GM12801 (cell line): Measurements from ENCODE around the gene ELFN1.

Experiments
- TF ChIP-seq, protein P1 (sequence below): IDR thresholded peaks from one replicate; pipeline ENCODE4 v1.5.1; 2011; ENCODE audit warnings: control low read depth; ENCODE audit not compliant: insufficient read length; ENCODE audit errors: extremely low read depth

Gene ELFN1

DNA sequence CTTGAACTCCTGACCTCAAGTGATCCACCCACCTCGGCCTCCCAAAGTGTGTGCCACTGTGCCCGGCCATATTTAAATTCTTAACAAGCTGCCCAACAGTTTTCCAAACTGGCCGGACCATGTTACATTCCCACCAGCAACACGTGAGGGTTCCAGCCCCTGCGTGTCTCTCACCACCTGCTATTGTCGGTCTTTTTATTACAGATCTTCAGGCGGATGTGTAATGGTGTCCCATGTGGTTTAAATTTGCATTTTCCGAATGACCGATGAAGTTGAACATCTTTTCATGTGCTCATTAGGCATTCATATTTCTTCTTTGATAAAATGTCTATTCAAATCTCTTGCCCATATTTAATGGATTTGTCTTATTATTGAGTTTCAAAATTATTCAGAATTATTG lies 11.5 kb downstream of the ELFN1 start:
- TF ChIP-seq, protein P1, sequence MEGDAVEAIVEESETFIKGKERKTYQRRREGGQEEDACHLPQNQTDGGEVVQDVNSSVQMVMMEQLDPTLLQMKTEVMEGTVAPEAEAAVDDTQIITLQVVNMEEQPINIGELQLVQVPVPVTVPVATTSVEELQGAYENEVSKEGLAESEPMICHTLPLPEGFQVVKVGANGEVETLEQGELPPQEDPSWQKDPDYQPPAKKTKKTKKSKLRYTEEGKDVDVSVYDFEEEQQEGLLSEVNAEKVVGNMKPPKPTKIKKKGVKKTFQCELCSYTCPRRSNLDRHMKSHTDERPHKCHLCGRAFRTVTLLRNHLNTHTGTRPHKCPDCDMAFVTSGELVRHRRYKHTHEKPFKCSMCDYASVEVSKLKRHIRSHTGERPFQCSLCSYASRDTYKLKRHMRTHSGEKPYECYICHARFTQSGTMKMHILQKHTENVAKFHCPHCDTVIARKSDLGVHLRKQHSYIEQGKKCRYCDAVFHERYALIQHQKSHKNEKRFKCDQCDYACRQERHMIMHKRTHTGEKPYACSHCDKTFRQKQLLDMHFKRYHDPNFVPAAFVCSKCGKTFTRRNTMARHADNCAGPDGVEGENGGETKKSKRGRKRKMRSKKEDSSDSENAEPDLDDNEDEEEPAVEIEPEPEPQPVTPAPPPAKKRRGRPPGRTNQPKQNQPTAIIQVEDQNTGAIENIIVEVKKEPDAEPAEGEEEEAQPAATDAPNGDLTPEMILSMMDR: no peak

DNA sequence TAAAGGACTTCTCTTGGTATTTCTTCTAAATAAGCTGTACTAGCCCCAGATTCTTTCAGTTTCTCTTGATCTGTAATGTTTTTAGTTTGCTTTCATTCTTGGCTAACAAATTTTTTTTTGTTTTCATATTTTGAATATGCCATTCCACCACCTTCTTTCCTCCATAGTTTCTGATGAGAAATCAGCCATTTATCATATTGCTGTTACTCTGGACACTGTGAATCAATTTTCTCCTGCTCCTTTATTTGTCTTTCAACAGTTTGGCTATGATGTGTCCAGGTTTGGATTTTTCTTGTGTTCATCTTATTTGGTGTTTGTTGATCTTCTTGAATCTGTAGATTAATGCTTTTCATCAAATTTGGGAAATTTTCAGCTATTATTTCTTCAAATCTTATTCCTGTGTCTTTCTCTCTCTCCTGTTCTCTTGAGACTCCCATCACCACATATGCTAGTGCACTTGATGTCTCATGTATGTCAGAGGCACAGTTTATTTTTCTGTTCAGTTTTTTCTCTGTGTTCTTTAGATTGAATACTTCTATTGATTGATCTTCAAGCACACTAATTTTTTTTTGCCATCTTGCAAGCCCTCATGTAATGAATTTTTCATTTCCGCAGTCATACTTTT lies 15.0 kb downstream of the ELFN1 start:
- TF ChIP-seq, protein P1: no peak

DNA sequence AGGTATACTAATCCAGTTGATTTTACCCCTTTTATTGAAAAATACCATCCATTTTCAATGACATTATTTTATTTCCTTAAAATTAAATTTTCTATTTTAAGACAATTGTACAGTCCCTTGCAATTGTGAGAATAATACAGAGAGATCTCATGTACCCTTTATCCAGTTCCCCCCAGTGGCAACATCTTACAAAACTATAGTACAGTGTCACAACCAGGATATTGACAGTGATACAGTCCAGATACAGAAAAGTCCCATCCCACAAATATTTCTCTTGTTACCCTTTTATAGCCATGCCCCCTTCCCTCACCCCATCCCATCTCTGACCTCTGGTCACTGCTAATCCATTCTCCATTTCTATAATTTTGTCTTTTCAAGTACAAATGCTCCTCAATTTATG lies 18.5 kb downstream of the ELFN1 start:
- TF ChIP-seq, protein P1: no peak

DNA sequence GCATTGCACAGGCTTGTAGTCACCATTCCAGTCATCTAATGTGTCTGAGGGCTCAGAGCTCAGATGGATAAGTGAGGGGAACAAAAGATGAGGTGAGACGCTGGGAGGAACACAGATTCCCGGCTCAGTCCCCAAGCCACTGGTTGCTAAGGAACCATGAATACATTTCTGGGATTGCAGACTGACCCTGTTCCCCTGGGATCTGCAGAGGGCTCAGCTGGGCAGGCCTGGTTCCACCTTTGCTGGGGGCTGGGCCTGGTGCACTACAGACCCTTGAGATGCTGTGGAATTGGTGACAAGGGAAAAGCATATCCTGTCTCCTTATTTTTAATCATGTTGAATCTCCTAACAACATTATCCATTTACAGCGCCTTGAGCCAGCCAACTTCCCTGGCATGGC lies 19.2 kb downstream of the ELFN1 start:
- TF ChIP-seq, protein P1: no peak

DNA sequence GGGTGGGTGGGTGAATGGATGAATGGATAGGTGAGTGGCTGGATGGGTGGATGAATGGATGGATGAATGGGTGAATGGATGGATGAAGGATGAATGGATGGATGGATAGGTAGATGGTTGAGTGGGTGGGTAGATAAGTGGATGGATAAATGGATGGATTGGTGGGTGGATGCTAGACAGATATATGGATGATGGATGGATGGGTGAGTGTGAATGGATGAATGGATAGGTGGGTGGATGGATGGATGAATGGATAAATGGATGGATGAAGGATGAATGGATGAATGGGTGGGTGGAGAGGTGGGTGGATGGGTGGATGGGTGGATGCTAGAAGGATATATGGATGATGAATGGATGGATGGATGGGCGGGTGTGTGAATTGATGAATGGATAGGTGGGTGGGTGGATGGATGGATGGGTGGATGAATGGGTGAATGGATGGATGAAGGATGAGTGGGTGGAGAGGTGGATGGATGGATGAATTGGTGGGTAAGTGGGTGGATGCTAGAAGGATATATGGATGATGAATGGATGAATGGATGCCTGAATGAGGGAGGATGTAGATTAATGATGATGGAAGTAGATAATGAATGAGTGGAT lies 20.4 kb downstream of the ELFN1 start:
- TF ChIP-seq, protein P1: no peak

DNA sequence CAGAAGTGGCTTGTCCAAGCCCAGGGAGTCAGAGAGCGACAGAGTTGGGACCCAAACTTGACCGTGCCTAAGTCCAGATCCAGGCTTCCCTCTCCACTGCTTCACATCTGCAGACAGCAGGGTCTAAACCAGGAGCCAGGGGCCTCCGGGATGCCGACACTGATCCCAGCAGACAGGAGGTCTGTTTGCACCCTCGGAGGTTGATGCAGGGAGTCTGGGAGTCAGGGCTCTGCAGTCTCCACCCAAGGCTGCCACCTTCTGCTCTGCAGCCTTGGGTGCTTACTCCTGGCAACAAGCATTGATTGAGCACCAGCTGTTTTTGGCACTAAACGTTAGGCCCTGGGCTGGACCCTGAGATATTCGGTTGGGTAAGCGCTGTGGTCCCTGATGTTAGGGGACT lies 21.0 kb downstream of the ELFN1 start:
- TF ChIP-seq, protein P1: no peak

DNA sequence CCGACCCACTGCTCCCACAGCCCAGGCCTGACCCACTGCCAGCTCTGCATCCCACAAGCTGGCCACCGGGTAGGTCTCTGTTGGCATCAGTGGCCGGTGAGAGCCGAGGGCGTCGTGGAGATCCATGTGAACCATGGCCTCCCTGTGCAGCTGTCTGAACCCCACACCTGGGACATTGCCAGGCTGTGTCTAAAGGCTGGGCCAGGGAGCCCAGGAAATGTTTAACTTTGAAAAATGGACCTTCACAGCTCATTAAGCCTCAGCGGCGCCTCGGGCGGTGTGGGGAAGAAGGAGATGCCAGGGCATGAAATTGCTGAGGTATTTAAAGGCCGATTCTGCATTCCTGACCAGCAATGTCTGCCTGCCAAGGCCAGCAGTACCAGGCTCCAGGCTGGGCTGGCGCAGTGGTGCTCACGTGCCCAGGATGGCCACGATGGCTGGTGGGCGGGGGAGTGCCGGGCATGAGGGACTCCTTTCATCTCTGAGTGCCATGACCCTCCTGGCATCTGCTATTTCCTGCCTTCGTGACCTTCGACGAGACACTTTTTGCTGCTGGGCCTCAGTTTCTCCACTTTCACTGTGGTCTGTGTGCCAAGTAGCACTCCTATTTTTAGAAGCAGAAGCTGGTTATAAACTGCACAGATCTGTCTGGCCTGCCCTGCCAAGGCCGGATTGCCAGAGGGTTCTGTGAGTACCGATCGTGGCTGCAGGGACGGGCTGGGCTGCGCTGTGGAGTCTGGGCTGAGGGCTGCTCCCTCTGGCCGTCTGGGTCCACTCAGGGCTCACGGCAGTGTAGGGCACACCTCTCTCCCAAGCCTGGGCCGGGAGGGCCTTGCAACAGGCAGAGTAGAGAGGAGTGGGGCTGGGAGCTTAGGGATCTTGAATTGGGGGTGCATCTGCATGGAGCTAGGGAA lies 21.8 kb downstream of the ELFN1 start:
- TF ChIP-seq, protein P1: no peak
